Measurements from ENCODE around the gene EPS15. TPM values are rescaled to one million over a fixed set of nuclear protein-coding genes. Genes with fewer than 3 reads are reported as not detected.
A peak's percentile ranks its signal among the peaks of the same experiment; 100 is the strongest.

EPS15 gene
- total RNA-seq, 4 donors from 2014 or later = 43.8 to 74.0 (median 59.9) TPM

- H3K4me1 ChIP-seq = peaks cover 10 to 15% (median 13%) of the 10 kb centered on the region in 4 donors
- H3K4me3 ChIP-seq = no peak overlapping the region
- in situ Hi-C loops (cut with MboI; ENCODE audit: low pct_ligation_motif_present in 1 of 4, low pct_unique_long_range_greater_than_20kb in 1 of 4, low sequenced_read_pairs in 3 of 4) = no loop called here
- TF ChIP-seq CTCF (IDR thresholded peaks at IDR 0.05) (no peak), POLR2A (IDR thresholded peaks at IDR 0.05) (no peak), POLR2AphosphoS5 (IDR thresholded peaks at IDR 0.05) (no peak), EP300 (IDR thresholded peaks at IDR 0.05; ENCODE audit: low read depth) (no peak)
- 38% methylated on average over 4 of the region's 4 CpGs; no CpG with 5 or more reads in 1 of the 2 donors for WGBS, 2 donors (ENCODE audit: low coverage in 1 of 2)
- no peaks in the 10 kb centered on the region for H3K9me3 ChIP-seq
- H3K27ac ChIP-seq = peak overlapping the region in 3 of 4 donors; percentile 13 to 43 (median 39)
- intact Hi-C loops (cut with DNase I; ENCODE audit: low total_unique reads) = no loop called here
- H3K36me3 ChIP-seq = no peaks in the 10 kb centered on the region
- H3K27me3 ChIP-seq = no peaks in the 10 kb centered on the region
- DNase-seq = peak; percentile 44
Measured at GRCh38 chr1:51305371-51305823, 213.7 kb downstream of the EPS15 start.

GRCh38 chr1:51304360-51304759, 214.7 kb downstream of the EPS15 start:
- no peak overlapping the region for H3K4me3 ChIP-seq
- no peaks in the 10 kb centered on the region for H3K9me3 ChIP-seq
- H3K36me3 ChIP-seq = no peaks in the 10 kb centered on the region
- peaks cover 10 to 15% (median 13%) of the 10 kb centered on the region in 4 donors for H3K4me1 ChIP-seq
- intact Hi-C loops (cut with DNase I; ENCODE audit: low total_unique reads) = no loop called here
- no peak overlapping the region for H3K27ac ChIP-seq
- no peak for DNase-seq
- no peaks in the 10 kb centered on the region for H3K27me3 ChIP-seq
- no peak for TF ChIP-seq POLR2A (IDR thresholded peaks at IDR 0.05)
- no peak for TF ChIP-seq EP300 (IDR thresholded peaks at IDR 0.05; ENCODE audit: low read depth)
- TF ChIP-seq CTCF (IDR thresholded peaks at IDR 0.05) = no peak
- TF ChIP-seq POLR2AphosphoS5 (IDR thresholded peaks at IDR 0.05) = no peak
- in situ Hi-C loops (cut with MboI; ENCODE audit: low pct_ligation_motif_present in 1 of 4, low pct_unique_long_range_greater_than_20kb in 1 of 4, low sequenced_read_pairs in 3 of 4) = no loop called here
- WGBS, 2 donors (ENCODE audit: low coverage in 1 of 2) = 36 to 50% methylated on average over 1 of the region's 1 CpG

Small RNAs within 50 kb of the gene (small RNA-seq; reads per million reads assigned to genes)
- 0 reads per million in 4 donors for gene RNU6-1281P
- 0 reads per million in 4 donors for gene RNU6-877P

Other genes starting within 250 kb of the EPS15 start
- gene TTC39A, start 188.7 kb downstream of the EPS15 start, total RNA-seq = 10 to 100 TPM; 41.8 to 96.1 (median 73.0) TPM
- gene OSBPL9, start 97.8 kb upstream of the EPS15 start, total RNA-seq = 10 to 100 TPM; 56.1 to 82.1 (median 65.4) TPM

Measured in transverse colon (tissue), 4 donors.